PFSK-1 (cell line): ENCODE results near the gene TNRC6C.

Experiments
- POLR2AphosphoS5 ChIP-seq: IDR thresholded peaks from 2 replicates; pipeline ENCODE4 v1.6.1; 2012; ENCODE audit warnings: low read depth, mild to moderate bottlenecking, control low read depth, low read length, moderate library complexity
- REST ChIP-seq, 2 experiments: IDR thresholded peaks; 2 replicates each; pipeline versions ENCODE4 v1.6.1 to v1.8.0; 2011 to 2012; ENCODE audit warnings: low read depth in 2 of 2, low read length in 2 of 2, control low read depth in 1 of 2, inconsistent platforms in 1 of 2, mild to moderate bottlenecking in 1 of 2, moderate library complexity in 1 of 2; ENCODE audit not compliant: insufficient read depth in 1 of 2

DNA sequence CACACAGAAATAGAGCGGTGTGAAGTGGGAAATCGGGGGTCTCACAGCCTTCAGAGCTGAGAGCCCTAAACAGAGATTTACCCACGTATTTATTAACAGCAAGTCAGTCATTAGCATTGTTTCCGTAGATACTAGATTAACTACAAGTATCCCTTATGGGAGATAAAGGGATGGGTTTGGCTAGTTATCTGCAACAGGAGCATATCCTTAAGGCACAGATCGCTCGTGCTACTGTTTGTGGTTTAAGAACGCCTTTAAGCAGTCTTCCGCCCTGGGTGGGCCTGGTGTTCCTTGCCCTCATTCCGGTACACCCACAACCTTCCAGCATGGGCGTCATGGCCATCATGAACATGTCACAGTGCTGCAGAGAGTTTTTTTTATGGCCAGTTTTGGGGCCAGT, 143.0 kb downstream of the TNRC6C start:
- no peak for TF ChIP-seq REST (IDR thresholded peaks at IDR 0.05; ENCODE audit: insufficient read depth in 1 of 2, low read depth in 2 of 2, low read length in 2 of 2)
- TF ChIP-seq POLR2AphosphoS5, result no peak
